NCI-H2081 treated with DMSO at 0.1 percent for 48 hours (cell line): Measurements from ENCODE around the gene ADGRE1.

Experiments used
- DNase-seq: peaks from one replicate; lab custom pipeline; 2025; lab: John Stamatoyannopoulos, UW

Gene ADGRE1

GRCh38 chr19:6877766-6878165 is 9.6 kb upstream of the ADGRE1 start:
- no peak for DNase-seq

- no peak for DNase-seq
Observed at GRCh38 chr19:6886277-6886897, 992 bp upstream of the ADGRE1 start.

- DNase-seq = no peak
Observed at GRCh38 chr19:6888967-6889366, 1.6 kb downstream of the ADGRE1 start.

GRCh38 chr19:6890401-6890913 is 3.1 kb downstream of the ADGRE1 start:
- no peak for DNase-seq

GRCh38 chr19:6890938-6891337 is 3.6 kb downstream of the ADGRE1 start:
- DNase-seq = no peak

- no peak for DNase-seq
Observed at GRCh38 chr19:6891761-6892385, 4.5 kb downstream of the ADGRE1 start.

GRCh38 chr19:6894313-6894712 is 6.9 kb downstream of the ADGRE1 start:
- DNase-seq = no peak

GRCh38 chr19:6903446-6903845 is 16.1 kb downstream of the ADGRE1 start:
- no peak for DNase-seq

GRCh38 chr19:6906559-6907060 is 19.2 kb downstream of the ADGRE1 start:
- no peak for DNase-seq

GRCh38 chr19:6911523-6911922 is 24.1 kb downstream of the ADGRE1 start:
- DNase-seq = no peak

- no peak for DNase-seq
Observed at GRCh38 chr19:6914321-6914720, 26.9 kb downstream of the ADGRE1 start.

GRCh38 chr19:6916952-6917351 is 29.6 kb downstream of the ADGRE1 start:
- no peak for DNase-seq

GRCh38 chr19:6925386-6925785 is 38.0 kb downstream of the ADGRE1 start:
- DNase-seq = no peak

- no peak for DNase-seq
Observed at GRCh38 chr19:6925801-6926751, 38.7 kb downstream of the ADGRE1 start.

- no peak for DNase-seq
Observed at GRCh38 chr19:6930190-6930589, 42.8 kb downstream of the ADGRE1 start.

GRCh38 chr19:6935069-6935468 is 47.7 kb downstream of the ADGRE1 start:
- DNase-seq = no peak

GRCh38 chr19:6935618-6936017 is 48.2 kb downstream of the ADGRE1 start:
- DNase-seq = no peak

- no peak for DNase-seq
Observed at GRCh38 chr19:6945733-6946132, 58.4 kb downstream of the ADGRE1 start.

- DNase-seq = no peak
Observed at GRCh38 chr19:6947745-6948144, 60.4 kb downstream of the ADGRE1 start.

- no peak for DNase-seq
Observed at GRCh38 chr19:6948884-6949283, 61.5 kb downstream of the ADGRE1 start.

GRCh38 chr19:6952956-6953355 is 65.6 kb downstream of the ADGRE1 start:
- DNase-seq = no peak

GRCh38 chr19:6955082-6955481 is 67.7 kb downstream of the ADGRE1 start:
- DNase-seq = no peak

GRCh38 chr19:6956573-6956972 is 69.2 kb downstream of the ADGRE1 start:
- DNase-seq = no peak
